Progenitor cell of endocrine pancreas (in vitro differentiated cells): ENCODE results near the gene MPDU1. TPM values are rescaled to one million over a fixed set of nuclear protein-coding genes. Genes with fewer than 3 reads are reported as not detected.
"Not testable (repeated sequence)": the region's sequence is repeated elsewhere in the genome, so short reads cannot be mapped to it uniquely, and the experiment has no call there.

ENCODE experiments used
- DNase-seq: peaks from one replicate; pipeline ENCODE4 v3.0.0; 2021; ENCODE audit warnings: low spot score; ENCODE audit not compliant: unreplicated experiment
- H3K27ac Mint-ChIP-seq: 2 replicates; pipeline ENCODE4 v1.8.0; 2021; ENCODE audit warnings: mild to moderate bottlenecking, moderate library complexity, mixed read lengths
- H3K27me3 Mint-ChIP-seq: 2 replicates; pipeline ENCODE4 v1.8.0; 2021; ENCODE audit warnings: mixed read lengths
- H3K36me3 Mint-ChIP-seq: 2 replicates; pipeline ENCODE4 v1.8.0; 2022; ENCODE audit warnings: mixed read lengths; ENCODE audit not compliant: insufficient read depth
- H3K4me1 Mint-ChIP-seq: 2 replicates; pipeline ENCODE4 v1.8.0; 2021; ENCODE audit warnings: low read depth, mixed read lengths
- H3K4me3 Mint-ChIP-seq: 2 replicates; pipeline ENCODE4 v1.8.0; 2021; ENCODE audit warnings: low read depth, mild to moderate bottlenecking, moderate library complexity, mixed read lengths
- H3K9me3 Mint-ChIP-seq: 2 replicates; pipeline ENCODE4 v1.8.0; 2021; ENCODE audit warnings: low read depth, mixed read lengths
- total RNA-seq: library from RNA; stranded (reverse); gene quantifications from 2 replicates; pipeline ENCODE4 v1.2.1, GENCODE V29; 2021
- TF ChIP-seq, protein P1 (sequence below): fragments of 200-600 bp; sonication (generic); IDR thresholded peaks from one replicate; pipeline ENCODE4 v1.5.0; 2021; ENCODE audit warnings: antibody characterized with exemption, mild to moderate bottlenecking; ENCODE audit not compliant: unreplicated experiment

The MPDU1 gene
- total RNA-seq, 1 donor from 2014 or later, result 71.9 TPM

GRCh38 chr17:7590743-7591142, 7.1 kb downstream of the MPDU1 start:
- DNase-seq, result no peak
- H3K4me3 Mint-ChIP-seq, result no peak overlapping the region
- TF ChIP-seq, protein P1, sequence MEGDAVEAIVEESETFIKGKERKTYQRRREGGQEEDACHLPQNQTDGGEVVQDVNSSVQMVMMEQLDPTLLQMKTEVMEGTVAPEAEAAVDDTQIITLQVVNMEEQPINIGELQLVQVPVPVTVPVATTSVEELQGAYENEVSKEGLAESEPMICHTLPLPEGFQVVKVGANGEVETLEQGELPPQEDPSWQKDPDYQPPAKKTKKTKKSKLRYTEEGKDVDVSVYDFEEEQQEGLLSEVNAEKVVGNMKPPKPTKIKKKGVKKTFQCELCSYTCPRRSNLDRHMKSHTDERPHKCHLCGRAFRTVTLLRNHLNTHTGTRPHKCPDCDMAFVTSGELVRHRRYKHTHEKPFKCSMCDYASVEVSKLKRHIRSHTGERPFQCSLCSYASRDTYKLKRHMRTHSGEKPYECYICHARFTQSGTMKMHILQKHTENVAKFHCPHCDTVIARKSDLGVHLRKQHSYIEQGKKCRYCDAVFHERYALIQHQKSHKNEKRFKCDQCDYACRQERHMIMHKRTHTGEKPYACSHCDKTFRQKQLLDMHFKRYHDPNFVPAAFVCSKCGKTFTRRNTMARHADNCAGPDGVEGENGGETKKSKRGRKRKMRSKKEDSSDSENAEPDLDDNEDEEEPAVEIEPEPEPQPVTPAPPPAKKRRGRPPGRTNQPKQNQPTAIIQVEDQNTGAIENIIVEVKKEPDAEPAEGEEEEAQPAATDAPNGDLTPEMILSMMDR, result no peak
- H3K9me3 Mint-ChIP-seq, result no peaks in the 10 kb centered on the region
- peak overlapping the region; percentile 76 for H3K27ac Mint-ChIP-seq
- H3K36me3 Mint-ChIP-seq, result peaks cover 38% of the 10 kb centered on the region
- peaks cover 1% of the 10 kb centered on the region for H3K4me1 Mint-ChIP-seq
- H3K27me3 Mint-ChIP-seq, result no peaks in the 10 kb centered on the region

DNA sequence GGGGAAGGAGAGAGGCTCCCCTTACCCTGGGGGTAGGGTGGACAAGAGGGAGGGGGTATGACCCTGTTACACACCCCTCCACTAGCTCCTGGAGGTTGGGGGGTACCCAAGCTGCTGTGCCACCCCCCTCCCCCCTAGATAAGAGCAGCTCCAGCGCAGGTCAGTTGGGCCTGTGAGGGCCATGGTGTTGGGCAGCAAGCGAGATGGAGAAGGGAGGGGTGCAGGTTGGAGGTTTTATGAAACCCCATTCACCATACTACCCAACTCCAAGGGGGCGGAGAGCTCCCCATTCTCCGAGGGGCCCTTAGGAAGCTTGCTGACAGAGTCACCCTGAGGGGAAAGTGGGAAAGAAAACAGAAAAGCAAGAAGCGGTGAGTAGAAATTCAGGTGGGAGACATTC, 7.9 kb downstream of the MPDU1 start:
- H3K9me3 Mint-ChIP-seq, result no peaks in the 10 kb centered on the region
- H3K4me1 Mint-ChIP-seq, result peaks cover 1% of the 10 kb centered on the region
- TF ChIP-seq, protein P1, result no peak
- DNase-seq, result no peak
- no peak overlapping the region for H3K27ac Mint-ChIP-seq
- no peaks in the 10 kb centered on the region for H3K27me3 Mint-ChIP-seq
- peaks cover 39% of the 10 kb centered on the region for H3K36me3 Mint-ChIP-seq
- H3K4me3 Mint-ChIP-seq, result no peak overlapping the region

DNA sequence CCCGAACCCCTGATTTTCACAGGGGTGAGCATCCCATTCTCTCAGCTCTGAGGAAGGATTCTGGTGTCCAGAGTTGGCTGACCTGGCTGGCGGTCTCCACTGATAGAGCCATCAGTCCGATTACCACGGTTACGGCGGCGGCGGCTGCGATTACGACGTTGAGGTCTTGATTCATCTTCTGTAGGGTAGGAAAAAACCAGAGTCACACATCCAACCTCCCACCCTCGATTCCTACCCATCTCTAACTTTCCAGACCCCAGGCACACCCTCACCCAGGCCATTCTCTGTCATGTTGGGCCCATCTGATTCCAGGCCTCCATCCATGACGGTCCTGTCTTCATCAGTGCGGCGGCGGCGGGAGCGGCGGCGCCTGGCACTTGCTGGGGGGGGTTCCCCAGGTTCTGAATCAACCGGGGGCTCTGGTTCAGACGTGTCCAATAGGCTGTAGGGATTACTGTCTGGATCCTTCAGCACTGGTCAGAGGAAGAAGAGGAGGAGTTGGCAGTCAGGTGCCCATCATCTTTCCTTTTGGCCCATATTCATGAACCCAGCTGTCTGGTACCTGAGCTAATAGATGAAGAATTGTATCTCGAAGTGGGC, 8.9 kb downstream of the MPDU1 start:
- H3K4me3 Mint-ChIP-seq, result no peak overlapping the region
- H3K36me3 Mint-ChIP-seq, result peaks cover 35% of the 10 kb centered on the region
- no peak overlapping the region for H3K27ac Mint-ChIP-seq

DNA sequence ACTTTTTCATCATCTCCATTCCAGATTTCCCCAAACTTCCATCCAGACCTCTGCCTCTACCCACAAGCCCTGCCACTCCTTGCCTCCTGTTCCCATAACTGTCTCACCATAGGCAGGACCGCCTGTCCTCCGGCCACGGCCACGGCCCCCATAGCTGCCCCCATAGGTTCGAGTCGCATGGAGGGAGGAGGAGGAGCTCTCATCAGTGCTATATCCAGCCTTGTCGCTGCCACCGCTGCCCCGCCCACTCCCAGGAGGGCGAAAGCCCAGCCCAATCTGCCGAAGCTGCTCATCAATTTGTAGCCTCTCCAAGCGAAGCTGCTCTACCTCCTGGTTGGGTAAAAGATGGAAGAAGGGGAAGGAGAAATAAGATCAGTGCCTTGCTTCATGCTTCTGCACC, 9.6 kb downstream of the MPDU1 start:
- H3K4me3 Mint-ChIP-seq, result no peak overlapping the region
- H3K36me3 Mint-ChIP-seq, result peaks cover 33% of the 10 kb centered on the region
- H3K27me3 Mint-ChIP-seq, result no peaks in the 10 kb centered on the region
- peaks cover 1% of the 10 kb centered on the region for H3K4me1 Mint-ChIP-seq
- TF ChIP-seq, protein P1, result no peak
- H3K9me3 Mint-ChIP-seq, result no peaks in the 10 kb centered on the region
- H3K27ac Mint-ChIP-seq, result peak overlapping the region; percentile 12
- DNase-seq, result no peak

More for the DNA sequence above, 8.9 kb downstream of the MPDU1 start:
- TF ChIP-seq, protein P1, result no peak
- no peak for DNase-seq
- Mint-ChIP-seq H3K4me1 (peaks cover 1% of the 10 kb centered on the region), H3K9me3 (no peaks in the 10 kb centered on the region), H3K27me3 (no peaks in the 10 kb centered on the region)

- not testable (repeated sequence) for H3K27ac Mint-ChIP-seq, H3K9me3 Mint-ChIP-seq, H3K4me3 Mint-ChIP-seq, H3K27me3 Mint-ChIP-seq, DNase-seq, H3K4me1 Mint-ChIP-seq
- peaks cover 36% of the 10 kb centered on the region for H3K36me3 Mint-ChIP-seq
Measured at GRCh38 chr17:7597561-7597960, 13.9 kb downstream of the MPDU1 start.

DNA sequence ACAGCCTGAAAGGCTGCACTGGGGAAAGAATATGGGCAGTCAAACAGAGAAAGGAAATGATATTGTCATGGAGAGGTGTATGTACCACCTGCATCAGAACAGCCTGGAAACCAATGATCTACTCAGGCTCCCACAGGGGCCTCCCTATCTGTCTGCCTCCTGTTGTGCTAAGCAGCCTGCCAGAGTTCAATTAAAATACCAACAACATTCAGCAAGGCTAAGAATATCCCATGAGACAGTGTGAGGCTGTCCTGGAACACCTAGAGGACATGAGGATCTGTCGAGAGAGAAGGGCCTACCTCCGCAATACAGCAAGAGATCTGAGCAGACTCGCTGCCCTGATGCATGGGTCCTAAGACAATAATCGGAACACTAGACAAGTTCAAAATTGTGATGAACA, 22.6 kb downstream of the MPDU1 start:
- Mint-ChIP-seq H3K4me1 (peaks cover 3% of the 10 kb centered on the region), H3K36me3 (peaks cover 22% of the 10 kb centered on the region), H3K27ac (no peak overlapping the region), H3K27me3 (no peaks in the 10 kb centered on the region), H3K9me3 (no peaks in the 10 kb centered on the region), H3K4me3 (no peak overlapping the region)
- TF ChIP-seq, protein P1, result no peak
- no peak for DNase-seq
